Measurements from ENCODE around the gene RIPK1.
"Not testable (repeated sequence)": the region's sequence is repeated elsewhere in the genome, so short reads cannot be mapped to it uniquely, and the experiment has no call there.

The RIPK1 gene

GRCh38 chr6:3068329-3069214 is at the start of gene RIPK1:
TSS of gene RIPK1 (plus strand) at chr6:3068494. CDS start at chr6:3076824, 8,330 bp downstream.
- peak; percentile 46 for TF ChIP-seq CTCF (IDR thresholded peaks at IDR 0.05)
- no peaks in the 10 kb centered on the region for H3K36me3 ChIP-seq (ENCODE audit: control insufficient read depth, insufficient read depth, low read length)
- H3K79me2 ChIP-seq: peaks cover 25% of the 10 kb centered on the region
- peaks cover 5% of the 10 kb centered on the region for H3K4me1 ChIP-seq
- peak within 1 kb of the TSS; percentile 97 for H3K27ac ChIP-seq
- H3K4me2 ChIP-seq (ENCODE audit: low read length): peak within 1 kb of the TSS; percentile 73
- peak within 1 kb of the TSS; percentile 98 for H3K9ac ChIP-seq
- no peaks in the 10 kb centered on the region for H3K9me3 ChIP-seq (ENCODE audit: control insufficient read depth, low read length)
- H3K4me3 ChIP-seq (ENCODE audit: low read depth, low read length): peak within 1 kb of the TSS; percentile 77
- H3K27me3 ChIP-seq (ENCODE audit: control insufficient read depth, insufficient read depth, low read length): no peaks in the 10 kb centered on the region
- peak within 1 kb of the TSS; percentile 93 for H2AFZ ChIP-seq

- no peak overlapping the region for H2AFZ ChIP-seq
- H3K27ac ChIP-seq: no peak overlapping the region
- H3K4me2 ChIP-seq (ENCODE audit: low read length): no peak overlapping the region
- TF ChIP-seq CTCF (IDR thresholded peaks at IDR 0.05): no peak
- H3K36me3 ChIP-seq (ENCODE audit: control insufficient read depth, insufficient read depth, low read length): no peaks in the 10 kb centered on the region
- peaks cover 3% of the 10 kb centered on the region for H3K4me1 ChIP-seq
- no peak overlapping the region for H3K4me3 ChIP-seq (ENCODE audit: low read depth, low read length)
- no peaks in the 10 kb centered on the region for H3K79me2 ChIP-seq
- H3K27me3 ChIP-seq (ENCODE audit: control insufficient read depth, insufficient read depth, low read length): no peaks in the 10 kb centered on the region
- H3K9me3 ChIP-seq (ENCODE audit: control insufficient read depth, low read length): no peaks in the 10 kb centered on the region
- H3K9ac ChIP-seq: no peak overlapping the region
These were observed 49.2 kb upstream of the RIPK1 start for GRCh38 chr6:3019065-3019464.

DNA sequence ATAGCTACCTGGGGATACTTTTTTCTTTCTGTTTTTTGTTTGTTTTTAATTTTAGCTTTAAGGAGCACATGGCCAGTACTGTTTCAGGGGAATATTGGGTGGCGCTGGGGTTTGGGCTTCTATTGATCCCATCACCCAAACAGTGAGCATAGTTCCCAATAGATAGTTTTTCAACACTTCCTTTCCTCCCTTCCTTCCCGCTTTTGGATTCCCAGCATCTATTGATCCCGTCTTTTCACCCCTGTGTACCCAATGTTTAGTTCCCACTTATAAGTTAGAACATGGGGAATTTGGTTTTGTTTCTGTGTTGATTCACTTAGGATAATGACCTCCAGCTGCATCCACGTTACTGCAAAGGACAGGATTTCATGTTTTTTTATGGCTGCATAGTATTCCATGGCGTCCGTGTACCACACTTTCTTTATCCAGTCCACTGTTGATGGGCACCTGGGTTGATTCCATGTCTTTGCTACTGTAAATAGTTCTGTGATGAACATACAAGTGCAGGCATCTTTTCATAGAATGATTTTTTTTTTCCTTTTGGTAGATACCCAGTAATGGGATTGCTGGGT is 48.5 kb upstream of the RIPK1 start:
- Histone ChIP-seq H3K9me3 (ENCODE audit: control insufficient read depth, low read length) (no peaks in the 10 kb centered on the region), H2AFZ (no peak overlapping the region), H3K36me3 (ENCODE audit: control insufficient read depth, insufficient read depth, low read length) (no peaks in the 10 kb centered on the region), H3K4me2 (ENCODE audit: low read length) (no peak overlapping the region), H3K79me2 (no peaks in the 10 kb centered on the region), H3K4me3 (ENCODE audit: low read depth, low read length) (no peak overlapping the region), H3K27ac (no peak overlapping the region), H3K9ac (no peak overlapping the region), H3K27me3 (ENCODE audit: control insufficient read depth, insufficient read depth, low read length) (no peaks in the 10 kb centered on the region), H3K4me1 (peaks cover 3% of the 10 kb centered on the region)
- TF ChIP-seq CTCF (IDR thresholded peaks at IDR 0.05): no peak

- not testable (repeated sequence) for H3K4me1 ChIP-seq; H3K9me3 ChIP-seq (ENCODE audit: control insufficient read depth, low read length); H3K27ac ChIP-seq; H3K4me3 ChIP-seq (ENCODE audit: low read depth, low read length); H3K27me3 ChIP-seq (ENCODE audit: control insufficient read depth, insufficient read depth, low read length); H2AFZ ChIP-seq; H3K4me2 ChIP-seq (ENCODE audit: low read length); H3K36me3 ChIP-seq (ENCODE audit: control insufficient read depth, insufficient read depth, low read length); H3K79me2 ChIP-seq; H3K9ac ChIP-seq
These were observed 47.2 kb upstream of the RIPK1 start for GRCh38 chr6:3020976-3021598.

Data from parathyroid adenoma (tissue), 2 donors.